IPS-15b (cell line): Measurements from ENCODE around the gene C1GALT1.

Experiments used
- H3K27me3 ChIP-seq: one replicate; pipeline ENCODE4 v1.6.1; 2013; ENCODE audit warnings: low read length; ENCODE audit not compliant: control insufficient read depth, insufficient read depth
- H3K36me3 ChIP-seq: one replicate; pipeline ENCODE4 v1.6.1; 2013; ENCODE audit warnings: low read length; ENCODE audit not compliant: control insufficient read depth, insufficient read depth
- H3K4me1 ChIP-seq: one replicate; pipeline ENCODE4 v1.6.1; 2013; ENCODE audit warnings: mild to moderate bottlenecking, low read length; ENCODE audit not compliant: control insufficient read depth, insufficient read depth
- H3K4me3 ChIP-seq: one replicate; pipeline ENCODE4 v1.5.1; 2013; ENCODE audit warnings: low read depth, low read length
- H3K9ac ChIP-seq: one replicate; pipeline ENCODE4 v1.6.1; 2013; ENCODE audit warnings: low read depth, mild to moderate bottlenecking, low read length
- H3K9me3 ChIP-seq: one replicate; pipeline ENCODE4 v1.6.1; 2013; ENCODE audit warnings: mild to moderate bottlenecking, low read length; ENCODE audit not compliant: control insufficient read depth, insufficient read depth

Gene C1GALT1

DNA sequence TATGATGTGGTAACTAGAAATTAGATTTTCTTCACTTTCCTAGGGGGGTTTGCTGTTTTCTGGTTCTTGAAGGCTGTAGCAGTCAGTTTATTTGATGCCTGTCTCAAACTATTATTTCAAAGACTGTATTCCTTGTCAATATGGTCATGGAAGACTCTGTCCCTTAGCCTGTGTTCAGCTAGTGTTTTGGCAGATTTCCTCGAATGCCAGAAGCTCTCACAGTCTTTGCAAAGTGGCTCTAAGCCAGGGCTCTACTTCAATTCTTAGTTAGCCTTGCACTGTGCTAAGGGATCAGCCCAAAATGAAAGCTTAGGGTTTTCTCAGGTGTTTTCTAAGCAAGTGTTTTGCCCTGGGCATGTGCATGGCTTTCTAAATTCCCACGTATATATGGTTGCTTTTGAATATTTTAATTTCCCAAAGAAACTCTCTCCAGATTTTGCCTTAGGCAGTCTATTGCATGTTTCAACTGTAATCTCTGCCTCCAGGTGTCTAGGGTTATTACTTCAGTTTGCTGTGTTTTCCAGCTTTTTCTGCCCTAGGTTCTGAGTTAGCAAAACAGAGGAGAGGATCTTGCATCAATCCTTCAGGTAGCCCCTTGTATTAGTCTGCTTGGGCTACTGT is 7.2 kb upstream of the C1GALT1 start:
- H3K27me3 ChIP-seq, result no peaks in the 10 kb centered on the region
- H3K36me3 ChIP-seq, result no peaks in the 10 kb centered on the region
- no peak overlapping the region for H3K4me3 ChIP-seq
- no peaks in the 10 kb centered on the region for H3K9me3 ChIP-seq
- H3K4me1 ChIP-seq, result peaks cover 19% of the 10 kb centered on the region
- H3K9ac ChIP-seq, result no peak overlapping the region

GRCh38 chr7:7176406-7177043 is 5.8 kb upstream of the C1GALT1 start:
- H3K9ac ChIP-seq, result no peak overlapping the region
- no peaks in the 10 kb centered on the region for H3K9me3 ChIP-seq
- no peak overlapping the region for H3K4me3 ChIP-seq
- no peaks in the 10 kb centered on the region for H3K36me3 ChIP-seq
- peaks cover 25% of the 10 kb centered on the region for H3K4me1 ChIP-seq
- no peaks in the 10 kb centered on the region for H3K27me3 ChIP-seq

GRCh38 chr7:7177044-7177517 is 5.3 kb upstream of the C1GALT1 start:
- Histone ChIP-seq H3K27me3 (no peaks in the 10 kb centered on the region), H3K36me3 (no peaks in the 10 kb centered on the region), H3K9ac (no peak overlapping the region)

GRCh38 chr7:7178081-7178480 is 4.3 kb upstream of the C1GALT1 start:
- Histone ChIP-seq H3K4me1 (peaks cover 26% of the 10 kb centered on the region), H3K9ac (no peak overlapping the region), H3K27me3 (no peaks in the 10 kb centered on the region), H3K36me3 (no peaks in the 10 kb centered on the region), H3K9me3 (no peaks in the 10 kb centered on the region), H3K4me3 (no peak overlapping the region)

More at GRCh38 chr7:7177044-7177517, 5.3 kb upstream of the C1GALT1 start:
- H3K4me1 ChIP-seq, result peaks cover 26% of the 10 kb centered on the region
- no peaks in the 10 kb centered on the region for H3K9me3 ChIP-seq
- no peak overlapping the region for H3K4me3 ChIP-seq

GRCh38 chr7:7178906-7179305 is 3.4 kb upstream of the C1GALT1 start:
- peaks cover 26% of the 10 kb centered on the region for H3K4me1 ChIP-seq
- H3K27me3 ChIP-seq, result no peaks in the 10 kb centered on the region
- H3K9ac ChIP-seq, result no peak overlapping the region
- no peaks in the 10 kb centered on the region for H3K9me3 ChIP-seq
- H3K4me3 ChIP-seq, result no peak overlapping the region
- H3K36me3 ChIP-seq, result no peaks in the 10 kb centered on the region

GRCh38 chr7:7180725-7181449 is 1.5 kb upstream of the C1GALT1 start:
- no peaks in the 10 kb centered on the region for H3K27me3 ChIP-seq
- H3K4me1 ChIP-seq, result peaks cover 34% of the 10 kb centered on the region
- no peaks in the 10 kb centered on the region for H3K36me3 ChIP-seq
- H3K9ac ChIP-seq, result no peak overlapping the region
- peak overlapping the region; percentile 69 for H3K4me3 ChIP-seq
- no peaks in the 10 kb centered on the region for H3K9me3 ChIP-seq

GRCh38 chr7:7181519-7182155 is 707 bp upstream of the C1GALT1 start:
- Histone ChIP-seq H3K9ac (peak overlapping the region; percentile 62), H3K9me3 (no peaks in the 10 kb centered on the region), H3K4me3 (peak overlapping the region; percentile 69), H3K4me1 (peaks cover 33% of the 10 kb centered on the region), H3K36me3 (no peaks in the 10 kb centered on the region), H3K27me3 (no peaks in the 10 kb centered on the region)

GRCh38 chr7:7183061-7183837 is 905 bp downstream of the C1GALT1 start:
- Histone ChIP-seq H3K9me3 (no peaks in the 10 kb centered on the region), H3K4me3 (peak overlapping the region; percentile 93), H3K4me1 (peaks cover 30% of the 10 kb centered on the region)

GRCh38 chr7:7183838-7184463 is 1.6 kb downstream of the C1GALT1 start:
- peak overlapping the region; percentile 93 for H3K4me3 ChIP-seq
- H3K36me3 ChIP-seq, result no peaks in the 10 kb centered on the region
- H3K4me1 ChIP-seq, result peaks cover 31% of the 10 kb centered on the region
- H3K9ac ChIP-seq, result peak overlapping the region; percentile 93
- no peaks in the 10 kb centered on the region for H3K27me3 ChIP-seq
- no peaks in the 10 kb centered on the region for H3K9me3 ChIP-seq

More at GRCh38 chr7:7183061-7183837, 905 bp downstream of the C1GALT1 start:
- no peaks in the 10 kb centered on the region for H3K36me3 ChIP-seq
- H3K27me3 ChIP-seq, result no peaks in the 10 kb centered on the region
- H3K9ac ChIP-seq, result peak overlapping the region; percentile 93

DNA sequence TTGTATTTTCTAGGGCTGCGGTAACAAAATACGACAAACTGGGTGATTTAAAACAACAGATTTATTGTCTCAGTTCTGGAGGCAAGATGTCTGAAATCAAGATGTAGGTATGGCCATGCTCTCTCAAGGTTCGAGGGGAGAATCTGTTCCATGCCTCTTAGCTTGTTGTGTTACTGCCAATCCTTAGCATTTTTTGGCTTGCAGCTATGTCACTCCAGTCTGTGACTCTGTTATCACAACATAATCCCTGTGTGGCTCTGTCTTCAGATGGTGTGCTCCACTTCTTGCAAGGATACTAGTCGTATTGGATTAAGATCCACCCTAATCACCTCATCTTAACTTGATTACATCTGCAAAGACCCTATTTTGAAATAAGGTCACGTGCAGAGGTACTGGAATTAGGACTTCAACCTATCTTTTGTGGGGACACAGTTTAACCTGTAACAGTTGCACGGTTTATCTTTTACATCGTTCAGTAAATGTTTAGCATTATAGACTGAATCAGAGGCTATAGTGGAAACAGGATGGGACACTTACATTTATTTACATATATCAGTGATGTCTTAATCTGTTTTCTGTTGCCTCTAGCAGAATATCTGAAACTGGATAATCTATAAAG is 3.1 kb downstream of the C1GALT1 start:
- Histone ChIP-seq H3K9ac (no peak overlapping the region), H3K36me3 (no peaks in the 10 kb centered on the region)

More for the DNA sequence above, 3.1 kb downstream of the C1GALT1 start:
- no peaks in the 10 kb centered on the region for H3K9me3 ChIP-seq
- peak overlapping the region; percentile 93 for H3K4me3 ChIP-seq
- no peaks in the 10 kb centered on the region for H3K27me3 ChIP-seq
- peaks cover 34% of the 10 kb centered on the region for H3K4me1 ChIP-seq
